ENCODE measurements around the gene TTC28. TPM values are rescaled to one million over a fixed set of nuclear protein-coding genes. Genes with fewer than 3 reads are reported as not detected.

TTC28 gene
- total and polyA plus RNA-seq, 2 donors (not counting 3 experiments of a cell fraction or from before 2014, with no cell fraction given), result 16.5 to 51.1 TPM

DNA sequence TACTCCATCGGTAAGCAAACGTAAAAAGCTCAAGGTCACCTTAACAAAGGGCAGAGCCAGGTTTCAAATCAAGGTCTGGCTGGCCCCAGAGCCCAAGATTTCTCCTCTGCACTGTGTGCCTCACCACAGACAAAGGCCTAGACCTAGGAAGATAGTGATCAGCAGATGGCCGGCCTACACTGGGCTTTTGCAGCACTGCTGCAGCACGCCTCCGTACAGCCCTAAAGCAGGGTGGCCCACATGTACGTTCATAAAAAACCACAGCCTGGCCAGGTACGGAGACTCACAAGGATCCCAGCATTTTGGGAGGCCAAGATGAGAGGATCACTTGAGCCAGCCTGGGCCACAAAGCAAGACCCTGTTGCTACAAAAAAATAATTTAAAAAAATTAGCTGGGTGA is 654.3 kb downstream of the TTC28 start:
- H3K27ac ChIP-seq (ENCODE audit: insufficient read depth, low read depth, low read length), result no peak overlapping the region
- H3K79me2 ChIP-seq (ENCODE audit: control insufficient read depth, insufficient read depth, low read length), result no peaks in the 10 kb centered on the region
- no peaks in the 10 kb centered on the region for H4K20me1 ChIP-seq (replicated peaks; ENCODE audit: control insufficient read depth, extremely low read depth, insufficient read depth, low read length)
- H3K9ac ChIP-seq (replicated peaks; ENCODE audit: extremely low read depth, insufficient read depth, low read length), result no peak overlapping the region
- H2AFZ ChIP-seq (ENCODE audit: low read depth, low read length), result no peak overlapping the region
- no peaks in the 10 kb centered on the region for H3K9me3 ChIP-seq (replicated peaks; ENCODE audit: control insufficient read depth, insufficient read depth, low read length)
- dilution Hi-C loops (cut with MboI; ENCODE audit: extremely low pct_ligation_motif_present, low sequenced_read_pairs), result no loop called here
- ChIA-PET CTCF (interaction anchor here (1.0 kb wide), 1 partner anchor 26 kb away, joined by 3 read pairs; no protein-coding TSS in a partner anchor), POLR2A (no interaction called here)
- no peak overlapping the region for H3K4me2 ChIP-seq (ENCODE audit: insufficient read depth, low read length)
- no peaks in the 10 kb centered on the region for H3K9me1 ChIP-seq (replicated peaks; ENCODE audit: control insufficient read depth, extremely low read depth, insufficient read depth, low read length)
- peaks cover 20% of the 10 kb centered on the region for H3K4me1 ChIP-seq (ENCODE audit: control insufficient read depth, extremely low read depth, insufficient read depth, low read length)
- FAIRE-seq, result no peak
- no TSS peak for BruUV-seq (replicated peaks)
- TF ChIP-seq EZH2 (IDR thresholded peaks at IDR 0.05; ENCODE audit: borderline replicate concordance, low read depth, low read length, severe bottlenecking), result no peak
- TF ChIP-seq FOS (IDR thresholded peaks at IDR 0.05; ENCODE audit: borderline replicate concordance, insufficient read depth, low read length), result no peak
- TF ChIP-seq POLR2A (IDR thresholded peaks at IDR 0.05; ENCODE audit: low read depth, low read length), result no peak
- no peak for TF ChIP-seq JUN (IDR thresholded peaks at IDR 0.05; ENCODE audit: borderline replicate concordance, insufficient read depth, insufficient read length, low read depth)
- TF ChIP-seq MYC (IDR thresholded peaks at IDR 0.05; ENCODE audit: low read depth, low read length), result no peak
- TF ChIP-seq POLR2AphosphoS5 (IDR thresholded peaks at IDR 0.05; ENCODE audit: insufficient read depth, low read depth, low read length), result no peak
- no peak overlapping the region for H3K4me3 ChIP-seq (replicated peaks in 1 of 3; ENCODE audit: insufficient read depth in 1 of 3, low read depth in 1 of 3, low read length in 3 of 3)
- no peaks in the 10 kb centered on the region for H3K36me3 ChIP-seq (ENCODE audit: control insufficient read depth in 2 of 2, extremely low read depth in 1 of 2, insufficient read depth in 2 of 2, low read length in 2 of 2)
- no peak for DNase-seq (ENCODE audit: low read depth, low spot score)
- intact Hi-C loops (cut with micrococcal nuclease), result loop anchor here (10.0 kb wide), 1 partner anchor 89 kb away; no protein-coding TSS in a partner anchor
- H3K27me3 ChIP-seq (ENCODE audit: control insufficient read depth in 2 of 2, insufficient read depth in 2 of 2, low read length in 2 of 2), result no peaks in the 10 kb centered on the region

DNA sequence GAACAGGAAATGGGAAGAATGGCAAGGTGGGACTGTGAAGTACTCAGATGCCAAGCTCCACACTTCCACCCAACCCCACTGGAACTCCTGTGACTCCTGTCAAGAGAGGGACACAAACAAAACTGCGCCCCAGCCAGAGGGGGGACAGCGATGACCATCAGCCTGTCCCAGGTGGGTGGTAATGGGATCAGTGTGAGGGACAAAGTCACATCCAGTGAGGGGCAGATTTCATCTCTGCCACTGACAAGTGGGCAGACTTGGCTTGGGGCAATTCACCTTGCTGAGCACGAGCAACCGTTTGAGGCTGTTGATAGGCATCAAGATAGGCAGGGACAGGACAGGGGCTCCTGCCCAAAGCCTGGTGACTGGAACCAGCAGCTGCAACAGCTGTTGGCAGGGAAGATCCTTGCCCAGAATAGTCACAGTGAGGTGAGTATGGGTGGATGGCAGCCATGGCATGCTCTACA is 655.2 kb downstream of the TTC28 start:
- BruUV-seq (replicated peaks), result no TSS peak
- ChIA-PET POLR2A (no interaction called here), CTCF (no interaction called here)
- H4K20me1 ChIP-seq (replicated peaks; ENCODE audit: control insufficient read depth, extremely low read depth, insufficient read depth, low read length), result no peaks in the 10 kb centered on the region
- H3K79me2 ChIP-seq (ENCODE audit: control insufficient read depth, insufficient read depth, low read length), result no peaks in the 10 kb centered on the region
- no peaks in the 10 kb centered on the region for H3K36me3 ChIP-seq (ENCODE audit: control insufficient read depth in 2 of 2, extremely low read depth in 1 of 2, insufficient read depth in 2 of 2, low read length in 2 of 2)
- peaks cover 11% of the 10 kb centered on the region for H3K4me1 ChIP-seq (ENCODE audit: control insufficient read depth, extremely low read depth, insufficient read depth, low read length)
- intact Hi-C loops (cut with micrococcal nuclease), result loop anchor here (10.0 kb wide), 1 partner anchor 90 kb away; no protein-coding TSS in a partner anchor
- no peak overlapping the region for H3K9ac ChIP-seq (replicated peaks; ENCODE audit: extremely low read depth, insufficient read depth, low read length)
- H3K4me3 ChIP-seq (replicated peaks in 1 of 3; ENCODE audit: insufficient read depth in 1 of 3, low read depth in 1 of 3, low read length in 3 of 3), result no peak overlapping the region
- TF ChIP-seq FOS (IDR thresholded peaks at IDR 0.05; ENCODE audit: borderline replicate concordance, insufficient read depth, low read length), result no peak
- TF ChIP-seq POLR2AphosphoS5 (IDR thresholded peaks at IDR 0.05; ENCODE audit: insufficient read depth, low read depth, low read length), result no peak
- no peak for TF ChIP-seq JUN (IDR thresholded peaks at IDR 0.05; ENCODE audit: borderline replicate concordance, insufficient read depth, insufficient read length, low read depth)
- no peak for TF ChIP-seq EZH2 (IDR thresholded peaks at IDR 0.05; ENCODE audit: borderline replicate concordance, low read depth, low read length, severe bottlenecking)
- TF ChIP-seq MYC (IDR thresholded peaks at IDR 0.05; ENCODE audit: low read depth, low read length), result no peak
- TF ChIP-seq, protein P1, sequence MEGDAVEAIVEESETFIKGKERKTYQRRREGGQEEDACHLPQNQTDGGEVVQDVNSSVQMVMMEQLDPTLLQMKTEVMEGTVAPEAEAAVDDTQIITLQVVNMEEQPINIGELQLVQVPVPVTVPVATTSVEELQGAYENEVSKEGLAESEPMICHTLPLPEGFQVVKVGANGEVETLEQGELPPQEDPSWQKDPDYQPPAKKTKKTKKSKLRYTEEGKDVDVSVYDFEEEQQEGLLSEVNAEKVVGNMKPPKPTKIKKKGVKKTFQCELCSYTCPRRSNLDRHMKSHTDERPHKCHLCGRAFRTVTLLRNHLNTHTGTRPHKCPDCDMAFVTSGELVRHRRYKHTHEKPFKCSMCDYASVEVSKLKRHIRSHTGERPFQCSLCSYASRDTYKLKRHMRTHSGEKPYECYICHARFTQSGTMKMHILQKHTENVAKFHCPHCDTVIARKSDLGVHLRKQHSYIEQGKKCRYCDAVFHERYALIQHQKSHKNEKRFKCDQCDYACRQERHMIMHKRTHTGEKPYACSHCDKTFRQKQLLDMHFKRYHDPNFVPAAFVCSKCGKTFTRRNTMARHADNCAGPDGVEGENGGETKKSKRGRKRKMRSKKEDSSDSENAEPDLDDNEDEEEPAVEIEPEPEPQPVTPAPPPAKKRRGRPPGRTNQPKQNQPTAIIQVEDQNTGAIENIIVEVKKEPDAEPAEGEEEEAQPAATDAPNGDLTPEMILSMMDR (IDR thresholded peaks at IDR 0.05; ENCODE audit: extremely low read depth in 1 of 2, insufficient read depth in 1 of 2, low read depth in 1 of 2, low read length in 2 of 2), result no peak
- TF ChIP-seq, protein P2, sequence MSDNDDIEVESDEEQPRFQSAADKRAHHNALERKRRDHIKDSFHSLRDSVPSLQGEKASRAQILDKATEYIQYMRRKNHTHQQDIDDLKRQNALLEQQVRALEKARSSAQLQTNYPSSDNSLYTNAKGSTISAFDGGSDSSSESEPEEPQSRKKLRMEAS (IDR thresholded peaks at IDR 0.05; ENCODE audit: insufficient read depth, insufficient read length), result no peak
- no peak for TF ChIP-seq GATA2 (IDR thresholded peaks at IDR 0.05; ENCODE audit: insufficient read depth, insufficient read length, low read depth, low read length)
- no peak for TF ChIP-seq POLR2A (IDR thresholded peaks at IDR 0.05; ENCODE audit: low read depth, low read length)
- DNase-seq (ENCODE audit: low read depth, low spot score) (no peak), FAIRE-seq (no peak)
- H3K27me3 ChIP-seq (ENCODE audit: control insufficient read depth in 2 of 2, insufficient read depth in 2 of 2, low read length in 2 of 2), result no peaks in the 10 kb centered on the region
- no peak overlapping the region for H2AFZ ChIP-seq (ENCODE audit: low read depth, low read length)
- no peak overlapping the region for H3K27ac ChIP-seq (ENCODE audit: insufficient read depth, low read depth, low read length)
- no peaks in the 10 kb centered on the region for H3K9me1 ChIP-seq (replicated peaks; ENCODE audit: control insufficient read depth, extremely low read depth, insufficient read depth, low read length)
- H3K4me2 ChIP-seq (ENCODE audit: insufficient read depth, low read length), result no peak overlapping the region
- H3K9me3 ChIP-seq (replicated peaks; ENCODE audit: control insufficient read depth, insufficient read depth, low read length), result no peaks in the 10 kb centered on the region
- dilution Hi-C loops (cut with MboI; ENCODE audit: extremely low pct_ligation_motif_present, low sequenced_read_pairs), result no loop called here

All from endothelial cell of umbilical vein (primary cell).